Activated B cell treated with CpG ODN at 0.5 μM for 24 hours (primary cell): ENCODE results near the gene MYO1H. TPM values are rescaled to one million over a fixed set of nuclear protein-coding genes. Genes with fewer than 3 reads are reported as not detected.

Source experiments
- ATAC-seq: fragments of 200-7000 bp; cut with Tn5 transposase; one replicate; pipeline ENCODE4 v1.10.0; 2021; ENCODE audit warnings: low read depth, mild to moderate bottlenecking, moderate library complexity
- CTCF ChIA-PET: fragments of 350-600 bp; sonication (Branson Sonifier 250); formaldehyde crosslinking; loops from one replicate; lab custom pipeline; 2021; ENCODE audit warnings: antibody characterized with exemption; lab: Charles Lee
- POLR2A ChIA-PET: fragments of 350-600 bp; sonication (Branson Sonifier 250); formaldehyde crosslinking; loops from one replicate; lab custom pipeline; 2021; ENCODE audit warnings: antibody characterized with exemption; lab: Charles Lee
- DNase-seq: peaks from one replicate; pipeline ENCODE4 v3.0.0; 2022
- H3K27ac Mint-ChIP-seq: one replicate; pipeline ENCODE4 v1.8.0; 2020; ENCODE audit warnings: mixed read lengths
- H3K27me3 Mint-ChIP-seq: one replicate; pipeline ENCODE4 v1.8.0; 2021; ENCODE audit warnings: mixed read lengths
- H3K36me3 Mint-ChIP-seq: one replicate; pipeline ENCODE4 v1.8.0; 2021; ENCODE audit warnings: low read depth, mixed read lengths
- H3K4me1 Mint-ChIP-seq: one replicate; pipeline ENCODE4 v1.8.0; 2021; ENCODE audit warnings: mixed read lengths
- H3K4me3 Mint-ChIP-seq: one replicate; pipeline ENCODE4 v1.8.0; 2020; ENCODE audit warnings: mild to moderate bottlenecking, mixed read lengths
- H3K9me3 Mint-ChIP-seq: one replicate; pipeline ENCODE4 v1.8.0; 2020; ENCODE audit warnings: mixed read lengths
- intact Hi-C: fragments of 100-400 bp; cut with micrococcal nuclease; formaldehyde crosslinking; loops from one replicate; pipeline ENCODE4 v1.15.1; 2024
- total RNA-seq: library from RNA; stranded (reverse); gene quantifications from 2 replicates; pipeline ENCODE4 v1.2.3, GENCODE V29; 2022
- TF ChIP-seq, protein P1 (sequence below): fragments of 200-600 bp; IDR thresholded peaks from one replicate; pipeline ENCODE4 v1.8.0; 2022; ENCODE audit warnings: antibody characterized with exemption, mild to moderate bottlenecking

Gene MYO1H
- total RNA-seq, 1 donor from 2014 or later: not detected

DNA sequence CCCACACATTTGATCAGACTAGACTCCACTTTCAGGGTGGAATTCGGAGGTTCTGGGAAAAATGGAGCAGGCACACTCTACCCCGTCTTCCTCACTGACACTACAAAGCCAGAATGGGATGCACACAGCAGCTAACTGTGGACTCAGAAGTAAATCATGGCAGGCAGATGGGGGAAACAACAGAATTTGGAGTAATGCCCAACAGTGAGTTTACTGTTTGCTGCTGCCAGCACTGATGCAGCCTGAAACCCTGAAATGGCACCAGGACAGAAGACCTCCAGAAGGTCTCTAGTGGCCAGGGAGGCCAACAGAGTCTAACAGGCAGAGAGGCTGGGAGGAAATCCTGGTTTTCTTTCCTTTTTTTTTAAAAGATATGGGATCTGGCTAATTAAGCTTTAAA, 104.8 kb downstream of the MYO1H start:
- CTCF ChIA-PET: no interaction called here

DNA sequence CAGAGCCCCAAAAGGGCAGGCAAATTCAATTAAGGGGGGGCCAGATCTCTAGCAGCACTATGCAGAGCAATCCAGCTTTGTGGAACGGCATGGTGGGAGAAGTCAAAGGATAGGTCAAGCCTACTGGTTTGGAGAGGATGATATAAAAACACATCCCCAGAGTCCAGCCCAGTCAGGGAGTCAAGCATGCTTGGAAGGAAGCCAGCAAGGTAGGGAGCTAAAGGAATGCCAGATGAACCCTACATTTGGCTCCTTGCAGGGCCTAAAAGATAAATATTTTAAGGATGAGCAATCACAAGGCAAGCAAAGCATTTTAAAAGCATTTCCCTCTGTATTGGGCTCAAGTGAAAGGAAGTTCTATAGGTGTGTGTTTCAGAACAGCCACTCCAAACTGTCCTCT, 108.0 kb downstream of the MYO1H start:
- POLR2A ChIA-PET: no interaction called here
- peaks cover 86% of the 10 kb centered on the region for H3K36me3 Mint-ChIP-seq
- CTCF ChIA-PET: no interaction called here

More for the DNA sequence above, 104.8 kb downstream of the MYO1H start:
- H3K4me3 Mint-ChIP-seq: no peak overlapping the region
- H3K36me3 Mint-ChIP-seq: peaks cover 82% of the 10 kb centered on the region
- no peaks in the 10 kb centered on the region for H3K27me3 Mint-ChIP-seq
- DNase-seq (no peak), ATAC-seq (no peak)
- no peak overlapping the region for H3K27ac Mint-ChIP-seq
- TF ChIP-seq, protein P1, sequence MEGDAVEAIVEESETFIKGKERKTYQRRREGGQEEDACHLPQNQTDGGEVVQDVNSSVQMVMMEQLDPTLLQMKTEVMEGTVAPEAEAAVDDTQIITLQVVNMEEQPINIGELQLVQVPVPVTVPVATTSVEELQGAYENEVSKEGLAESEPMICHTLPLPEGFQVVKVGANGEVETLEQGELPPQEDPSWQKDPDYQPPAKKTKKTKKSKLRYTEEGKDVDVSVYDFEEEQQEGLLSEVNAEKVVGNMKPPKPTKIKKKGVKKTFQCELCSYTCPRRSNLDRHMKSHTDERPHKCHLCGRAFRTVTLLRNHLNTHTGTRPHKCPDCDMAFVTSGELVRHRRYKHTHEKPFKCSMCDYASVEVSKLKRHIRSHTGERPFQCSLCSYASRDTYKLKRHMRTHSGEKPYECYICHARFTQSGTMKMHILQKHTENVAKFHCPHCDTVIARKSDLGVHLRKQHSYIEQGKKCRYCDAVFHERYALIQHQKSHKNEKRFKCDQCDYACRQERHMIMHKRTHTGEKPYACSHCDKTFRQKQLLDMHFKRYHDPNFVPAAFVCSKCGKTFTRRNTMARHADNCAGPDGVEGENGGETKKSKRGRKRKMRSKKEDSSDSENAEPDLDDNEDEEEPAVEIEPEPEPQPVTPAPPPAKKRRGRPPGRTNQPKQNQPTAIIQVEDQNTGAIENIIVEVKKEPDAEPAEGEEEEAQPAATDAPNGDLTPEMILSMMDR: no peak
- intact Hi-C loops: no loop called here
- POLR2A ChIA-PET: no interaction called here
- no peaks in the 10 kb centered on the region for H3K4me1 Mint-ChIP-seq
- H3K9me3 Mint-ChIP-seq: no peaks in the 10 kb centered on the region

DNA sequence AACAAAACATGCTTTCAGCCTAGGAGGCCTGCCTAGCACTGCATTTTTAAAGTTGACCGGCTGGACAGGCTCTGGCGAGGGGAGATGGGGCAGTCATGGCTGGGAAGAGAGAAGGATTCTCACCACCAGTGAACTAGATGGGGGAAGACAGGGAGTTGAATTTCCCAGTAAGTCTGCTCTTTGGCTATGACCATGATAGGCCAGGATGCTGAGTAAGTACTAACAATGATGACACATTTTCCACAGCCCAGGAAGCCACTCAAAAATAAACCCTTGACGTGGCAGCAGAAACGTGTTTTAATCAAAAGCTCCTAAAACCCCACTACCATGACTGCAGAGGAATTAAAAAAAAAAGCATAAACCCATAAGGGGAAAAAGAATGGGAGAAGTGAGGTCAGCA, 110.4 kb downstream of the MYO1H start:
- ATAC-seq: no peak

More for the DNA sequence above, 108.0 kb downstream of the MYO1H start:
- TF ChIP-seq, protein P1: no peak
- H3K27me3 Mint-ChIP-seq: no peaks in the 10 kb centered on the region
- no peaks in the 10 kb centered on the region for H3K4me1 Mint-ChIP-seq
- H3K27ac Mint-ChIP-seq: no peak overlapping the region
- no peak overlapping the region for H3K4me3 Mint-ChIP-seq
- H3K9me3 Mint-ChIP-seq: no peaks in the 10 kb centered on the region
- intact Hi-C loops: no loop called here
- DNase-seq (no peak), ATAC-seq (no peak)

DNA sequence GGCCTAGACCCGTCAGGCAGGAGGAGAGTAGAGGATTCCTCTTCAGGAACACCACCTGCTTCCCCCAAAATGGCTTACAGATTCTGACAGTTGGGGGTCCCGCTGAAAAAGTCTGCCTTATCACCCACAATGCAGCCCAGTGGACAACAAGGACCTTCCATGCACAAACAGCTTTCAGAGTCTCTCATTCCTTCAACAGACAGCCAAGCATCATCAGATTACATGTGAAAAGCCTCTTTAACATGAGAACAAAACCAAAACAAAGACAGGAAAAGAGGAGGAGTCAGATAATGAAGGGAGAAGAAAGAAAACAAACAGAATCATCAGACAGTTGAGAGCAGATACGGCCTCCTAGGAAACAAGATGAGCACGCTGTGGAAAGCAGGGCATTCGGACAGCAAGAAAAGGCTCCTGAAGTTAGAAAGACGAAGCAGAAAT, 111.1 kb downstream of the MYO1H start:
- DNase-seq (no peak), ATAC-seq (no peak)
- Mint-ChIP-seq H3K27ac (no peak overlapping the region), H3K4me3 (no peak overlapping the region), H3K36me3 (peaks cover 70% of the 10 kb centered on the region), H3K9me3 (no peaks in the 10 kb centered on the region), H3K4me1 (peaks cover 9% of the 10 kb centered on the region), H3K27me3 (no peaks in the 10 kb centered on the region)
- TF ChIP-seq, protein P1: no peak
- ChIA-PET POLR2A (no interaction called here), CTCF (no interaction called here)
- intact Hi-C loops: no loop called here

More for the DNA sequence above, 110.4 kb downstream of the MYO1H start:
- H3K27ac Mint-ChIP-seq: no peak overlapping the region
- TF ChIP-seq, protein P1: no peak
- POLR2A ChIA-PET: no interaction called here
- peaks cover 9% of the 10 kb centered on the region for H3K4me1 Mint-ChIP-seq
- no peaks in the 10 kb centered on the region for H3K9me3 Mint-ChIP-seq
- CTCF ChIA-PET: no interaction called here
- H3K27me3 Mint-ChIP-seq: no peaks in the 10 kb centered on the region
- intact Hi-C loops: no loop called here
- peaks cover 70% of the 10 kb centered on the region for H3K36me3 Mint-ChIP-seq
- H3K4me3 Mint-ChIP-seq: no peak overlapping the region
- no peak for DNase-seq

DNA sequence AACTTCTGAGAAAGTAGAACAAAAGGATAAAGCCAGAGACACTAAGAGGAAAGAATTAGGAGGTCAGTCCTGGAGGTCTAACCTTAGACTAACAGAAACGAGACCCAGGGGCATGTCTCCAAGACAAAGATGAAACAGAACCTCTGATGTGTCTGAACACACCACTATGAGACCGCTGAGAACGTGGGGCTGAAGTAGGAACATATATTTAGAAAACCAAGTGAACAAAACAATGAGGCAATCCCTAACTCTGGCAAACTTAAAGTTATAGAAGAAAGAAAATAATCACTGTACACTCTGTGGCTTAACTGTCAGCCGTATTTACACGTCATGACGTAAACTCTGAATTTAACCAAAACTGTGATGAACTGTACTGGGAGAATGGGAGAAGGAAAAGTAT, 111.5 kb downstream of the MYO1H start:
- ATAC-seq (no peak), DNase-seq (no peak)
- Mint-ChIP-seq H3K4me1 (peaks cover 9% of the 10 kb centered on the region), H3K4me3 (no peak overlapping the region), H3K9me3 (no peaks in the 10 kb centered on the region), H3K27ac (no peak overlapping the region), H3K36me3 (peaks cover 69% of the 10 kb centered on the region), H3K27me3 (no peaks in the 10 kb centered on the region)
- TF ChIP-seq, protein P1: no peak
- ChIA-PET CTCF (no interaction called here), POLR2A (no interaction called here)
- intact Hi-C loops: no loop called here
